Stomach smooth muscle (tissue), 2 donors: ENCODE data around the gene POU2AF1.
"Not testable (repeated sequence)": the region's sequence is repeated elsewhere in the genome, so short reads cannot be mapped to it uniquely, and the experiment has no call there.

Source experiments
- H3K27ac ChIP-seq: one replicate; pipeline ENCODE4 v1.7.0; 2013; ENCODE audit warnings: mild to moderate bottlenecking, low read length, inconsistent platforms
- H3K27me3 ChIP-seq, 2 donors: one replicate each; pipeline ENCODE4 v1.7.0; 2013; ENCODE audit warnings: low read length in 2 of 2; ENCODE audit not compliant: insufficient read depth in 2 of 2, control insufficient read depth in 1 of 2
- H3K36me3 ChIP-seq, 2 donors: one replicate each; pipeline ENCODE4 v1.7.0; 2013; ENCODE audit warnings: low read length in 2 of 2; ENCODE audit not compliant: control insufficient read depth in 2 of 2, insufficient read depth in 2 of 2
- H3K4me1 ChIP-seq: one replicate; pipeline ENCODE4 v1.7.0; 2013; ENCODE audit warnings: low read length; ENCODE audit not compliant: control insufficient read depth, insufficient read depth
- H3K4me3 ChIP-seq, 2 donors: one replicate each; pipeline ENCODE4 v1.7.0; 2013; ENCODE audit warnings: low read length in 2 of 2
- H3K9ac ChIP-seq, 2 donors: one replicate each; pipeline ENCODE4 v1.7.0; 2013; ENCODE audit warnings: low read length in 2 of 2, mild to moderate bottlenecking in 1 of 2
- H3K9me3 ChIP-seq, 2 donors: one replicate each; pipeline ENCODE4 v1.7.0; 2013; ENCODE audit warnings: low read length in 2 of 2; ENCODE audit not compliant: control insufficient read depth in 2 of 2
- donor health status: healthy.
- donor health status: Pancreatic carcinoma.

The POU2AF1 gene

DNA sequence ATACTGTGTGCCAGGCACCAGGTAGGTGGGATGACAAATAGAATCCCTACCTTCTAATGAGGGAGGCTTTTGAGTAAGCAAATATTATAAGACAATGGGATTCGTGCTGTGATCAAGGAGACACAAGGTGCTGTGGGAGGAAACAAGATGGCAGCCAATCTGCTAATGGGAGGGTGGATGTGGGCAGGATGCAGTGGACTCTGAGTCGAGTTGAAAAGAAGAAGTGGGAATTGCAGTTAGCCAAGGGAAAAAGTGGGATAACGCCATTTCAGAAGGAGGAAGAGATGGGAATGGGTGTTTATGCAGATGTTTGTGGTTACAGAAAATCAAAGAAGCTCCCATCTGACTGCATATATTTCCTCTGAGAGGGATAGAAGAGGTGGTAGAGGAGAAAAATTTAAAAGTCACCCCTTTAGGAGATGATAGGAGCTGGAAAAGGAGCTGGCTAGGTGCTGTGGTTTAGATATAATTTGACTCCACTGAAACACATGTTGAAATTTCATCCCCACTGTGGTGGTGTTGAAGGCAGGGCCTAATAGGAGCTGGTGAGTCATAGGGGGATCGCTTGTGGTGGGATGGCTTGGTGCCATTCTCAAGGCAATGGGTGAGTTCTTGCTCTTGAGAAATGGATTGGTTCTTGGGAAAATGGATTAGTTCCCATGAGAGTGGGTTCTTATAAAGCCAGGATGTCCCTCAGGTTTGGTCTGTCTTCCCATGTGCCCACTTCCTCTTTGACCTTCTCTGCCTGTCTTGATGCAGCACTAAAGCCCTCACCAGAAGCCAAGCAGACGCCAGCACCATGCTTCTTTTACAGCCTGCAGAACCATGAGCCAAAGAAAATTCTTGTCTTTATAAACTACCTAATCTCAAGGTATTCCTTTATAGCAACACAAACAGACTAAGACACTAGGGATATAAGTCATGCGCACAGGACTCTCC, 30.0 kb upstream of the POU2AF1 start:
- no peak overlapping the region for H3K27ac ChIP-seq

DNA sequence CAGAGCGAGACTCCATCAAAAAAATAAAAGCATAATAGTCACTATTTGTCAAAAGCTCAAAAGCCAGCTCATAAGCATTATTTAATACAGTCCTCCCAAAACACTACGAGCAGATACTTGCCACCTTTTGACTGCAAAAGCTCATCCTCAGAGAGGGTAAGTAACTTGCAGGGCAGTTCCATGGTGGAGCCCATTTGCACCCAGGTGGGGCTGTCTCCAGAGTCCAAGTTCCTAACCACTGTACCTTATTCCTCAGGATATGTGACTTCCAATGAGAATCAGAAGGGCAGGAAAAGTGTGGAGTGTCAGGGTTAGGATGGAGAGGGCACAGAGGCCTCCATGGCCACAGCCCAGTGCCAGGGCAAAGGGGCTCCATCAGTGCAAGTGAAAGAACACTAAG, 28.6 kb upstream of the POU2AF1 start:
- H3K27ac ChIP-seq, result no peak overlapping the region
- no peak overlapping the region for H3K4me3 ChIP-seq
- no peaks in the 10 kb centered on the region for H3K9me3 ChIP-seq
- H3K9ac ChIP-seq, result no peak overlapping the region
- H3K36me3 ChIP-seq, result no peaks in the 10 kb centered on the region
- H3K4me1 ChIP-seq, result peaks cover 3% of the 10 kb centered on the region
- no peaks in the 10 kb centered on the region for H3K27me3 ChIP-seq

More for the DNA sequence above, 30.0 kb upstream of the POU2AF1 start:
- Histone ChIP-seq H3K27me3 (no peaks in the 10 kb centered on the region), H3K9me3 (no peaks in the 10 kb centered on the region), H3K4me3 (no peak overlapping the region), H3K4me1 (peaks cover 3% of the 10 kb centered on the region), H3K9ac (no peak overlapping the region), H3K36me3 (no peaks in the 10 kb centered on the region)

DNA sequence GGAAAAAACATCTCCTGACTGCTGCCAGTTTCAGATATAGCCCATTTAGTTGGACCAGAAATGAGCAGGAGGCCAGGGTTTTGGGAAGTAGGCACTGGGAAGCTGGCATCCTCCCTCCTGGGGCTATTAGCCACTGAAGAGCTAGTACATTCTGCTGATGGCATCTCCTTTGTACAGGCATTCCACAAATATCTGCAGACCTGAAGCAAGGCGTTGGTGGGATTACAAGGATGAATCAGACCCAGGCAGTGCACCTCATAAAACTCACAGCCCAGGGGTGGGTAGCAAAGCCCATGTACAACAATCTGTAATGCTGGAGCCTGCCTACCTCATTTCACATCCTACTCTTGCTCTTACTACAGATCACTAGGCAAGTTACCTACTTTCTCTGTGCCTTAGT, 27.5 kb upstream of the POU2AF1 start:
- H3K4me3 ChIP-seq, result no peak overlapping the region
- no peaks in the 10 kb centered on the region for H3K36me3 ChIP-seq
- no peaks in the 10 kb centered on the region for H3K9me3 ChIP-seq
- H3K27ac ChIP-seq, result no peak overlapping the region
- H3K9ac ChIP-seq, result no peak overlapping the region
- peaks cover 3% of the 10 kb centered on the region for H3K4me1 ChIP-seq
- no peaks in the 10 kb centered on the region for H3K27me3 ChIP-seq

DNA sequence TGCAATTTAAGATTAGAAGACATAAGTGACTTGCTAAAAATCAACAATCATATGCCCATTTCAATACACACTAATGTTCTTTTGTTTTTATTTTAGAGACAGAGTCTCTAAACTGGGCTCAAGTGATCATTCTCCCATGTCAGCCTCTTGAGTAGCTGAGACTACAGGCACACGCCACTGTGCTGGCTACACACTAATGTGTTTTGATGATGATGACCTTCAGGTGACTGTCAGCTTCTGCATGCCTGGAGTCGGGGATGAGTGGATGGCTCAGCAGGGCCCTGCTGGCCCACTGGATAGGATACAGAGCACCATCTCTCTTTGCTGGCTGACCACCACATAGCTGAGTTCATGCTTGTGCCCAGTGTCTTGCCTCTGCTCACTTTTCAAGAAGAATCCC, 27.0 kb upstream of the POU2AF1 start:
- H3K9me3 ChIP-seq, result no peaks in the 10 kb centered on the region
- peaks cover 3% of the 10 kb centered on the region for H3K4me1 ChIP-seq
- H3K27ac ChIP-seq, result no peak overlapping the region
- no peak overlapping the region for H3K9ac ChIP-seq
- H3K4me3 ChIP-seq, result no peak overlapping the region
- no peaks in the 10 kb centered on the region for H3K27me3 ChIP-seq
- H3K36me3 ChIP-seq, result no peaks in the 10 kb centered on the region

DNA sequence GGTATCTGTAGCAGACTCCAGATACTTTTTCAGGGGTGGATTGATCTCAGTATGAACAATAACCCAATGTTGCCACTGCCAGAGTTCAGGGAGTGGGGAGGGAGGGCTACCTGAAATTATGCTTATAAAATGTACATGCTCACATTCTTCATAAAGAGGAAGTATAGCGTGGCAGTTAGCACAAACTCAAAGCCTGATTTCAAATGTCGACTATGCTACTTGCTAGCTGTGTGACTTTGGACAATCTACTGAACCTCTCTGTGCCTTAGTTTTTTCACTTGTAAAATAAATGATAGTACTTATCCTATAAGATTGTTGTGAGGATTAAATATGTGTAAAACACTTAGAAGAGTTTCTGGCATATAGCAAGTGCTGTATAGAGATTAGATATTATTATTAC, 26.5 kb upstream of the POU2AF1 start:
- no peaks in the 10 kb centered on the region for H3K27me3 ChIP-seq
- peaks cover 3% of the 10 kb centered on the region for H3K4me1 ChIP-seq
- H3K27ac ChIP-seq, result no peak overlapping the region
- H3K4me3 ChIP-seq, result no peak overlapping the region
- no peaks in the 10 kb centered on the region for H3K9me3 ChIP-seq
- H3K36me3 ChIP-seq, result no peaks in the 10 kb centered on the region
- H3K9ac ChIP-seq, result no peak overlapping the region

DNA sequence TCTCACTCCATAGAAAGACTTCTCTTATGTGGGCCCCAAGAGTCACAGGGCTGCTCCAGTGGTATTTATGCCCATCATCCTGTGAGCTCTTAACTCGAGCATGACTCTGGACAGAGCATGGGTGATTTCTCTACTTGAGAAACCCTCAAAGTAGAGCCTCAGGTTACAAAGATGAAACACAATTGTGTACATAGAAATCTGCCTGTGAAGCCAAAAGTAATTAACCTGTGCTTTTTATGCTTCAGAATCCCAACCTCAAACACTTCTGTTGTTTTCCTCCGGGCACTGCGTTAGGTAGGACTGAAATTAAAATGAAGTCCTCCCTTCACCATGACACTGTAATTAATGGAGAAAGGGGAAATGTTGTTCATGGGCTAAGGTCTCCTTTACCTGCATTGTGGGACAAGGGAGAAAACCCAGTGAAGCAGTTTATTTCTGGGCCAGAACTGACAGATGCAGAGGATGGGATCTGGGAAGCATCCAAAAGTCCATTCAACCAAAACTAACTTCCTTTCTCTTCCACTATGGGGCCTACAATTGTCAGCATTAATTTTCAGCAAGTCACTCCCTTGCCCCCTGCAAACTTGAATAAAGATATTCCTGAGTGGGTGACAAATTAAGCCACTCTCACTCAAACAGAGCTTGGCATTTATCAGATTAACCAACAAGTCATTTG, 24.1 kb upstream of the POU2AF1 start:
- H3K36me3 ChIP-seq, result no peaks in the 10 kb centered on the region
- H3K27me3 ChIP-seq, result no peaks in the 10 kb centered on the region
- no peak overlapping the region for H3K4me3 ChIP-seq
- no peaks in the 10 kb centered on the region for H3K9me3 ChIP-seq
- peaks cover 3% of the 10 kb centered on the region for H3K4me1 ChIP-seq
- H3K27ac ChIP-seq, result no peak overlapping the region
- no peak overlapping the region for H3K9ac ChIP-seq

DNA sequence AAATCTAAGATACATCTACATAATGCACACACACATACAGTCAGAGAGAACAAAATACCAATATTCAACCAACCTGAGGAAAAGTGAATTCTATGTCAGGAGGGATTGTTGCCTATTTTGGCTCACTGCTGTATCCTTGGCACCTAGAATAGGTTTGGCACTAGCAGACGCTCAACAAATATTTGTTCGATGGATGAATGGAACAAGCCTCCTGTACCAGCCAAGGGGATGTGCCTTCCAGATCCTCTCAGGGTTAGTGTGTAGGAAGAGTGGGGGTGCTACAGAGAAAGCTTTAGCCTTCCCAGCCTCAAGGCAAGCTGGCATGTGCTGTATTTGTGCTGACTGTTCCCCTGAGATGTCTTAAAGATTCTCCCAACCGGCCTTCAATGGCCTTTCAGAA, 23.3 kb upstream of the POU2AF1 start:
- H3K9ac ChIP-seq, result no peak overlapping the region
- H3K4me1 ChIP-seq, result peaks cover 3% of the 10 kb centered on the region
- no peak overlapping the region for H3K4me3 ChIP-seq
- H3K27me3 ChIP-seq, result no peaks in the 10 kb centered on the region
- no peak overlapping the region for H3K27ac ChIP-seq
- no peaks in the 10 kb centered on the region for H3K36me3 ChIP-seq
- no peaks in the 10 kb centered on the region for H3K9me3 ChIP-seq

DNA sequence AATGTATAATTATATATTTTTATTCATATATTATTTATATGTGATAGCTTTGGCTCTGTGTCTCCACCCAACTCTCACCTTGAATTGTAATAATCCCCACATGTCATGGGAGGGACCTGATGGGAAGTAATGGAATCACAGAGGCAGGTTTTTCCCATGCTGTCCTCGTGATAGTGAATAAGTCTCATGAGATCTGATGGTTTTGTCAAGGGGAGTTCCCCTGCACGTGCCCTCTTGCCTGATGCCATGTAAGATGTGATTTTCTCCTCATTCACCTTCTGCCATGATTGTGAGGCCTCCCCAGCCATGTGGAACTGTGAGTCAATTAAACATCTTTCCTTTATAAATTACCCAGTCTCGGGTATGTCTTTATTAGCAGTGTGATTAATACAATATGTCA, 22.9 kb upstream of the POU2AF1 start:
- not testable (repeated sequence) for H3K36me3 ChIP-seq, H3K4me1 ChIP-seq, H3K4me3 ChIP-seq, H3K27me3 ChIP-seq, H3K27ac ChIP-seq, H3K9ac ChIP-seq, H3K9me3 ChIP-seq

DNA sequence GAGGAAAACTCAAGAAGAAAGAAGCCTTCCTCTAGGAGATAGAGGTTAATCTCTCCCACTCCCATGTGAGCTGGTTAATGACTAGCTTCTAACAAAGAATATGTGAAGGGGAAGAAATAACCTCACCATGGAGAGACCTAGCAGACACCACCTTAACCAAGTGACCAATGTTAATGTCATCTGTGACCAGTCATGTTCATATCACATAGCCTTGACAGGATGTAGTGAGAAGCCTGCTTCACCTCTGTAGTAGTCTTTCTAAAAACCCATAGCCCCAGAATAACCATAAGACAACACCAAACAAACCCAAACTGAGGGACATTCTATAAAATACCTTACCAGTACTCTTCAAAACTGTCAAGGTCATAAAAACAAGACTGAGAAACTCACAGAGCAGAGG, 21.5 kb upstream of the POU2AF1 start:
- no peaks in the 10 kb centered on the region for H3K4me1 ChIP-seq

DNA sequence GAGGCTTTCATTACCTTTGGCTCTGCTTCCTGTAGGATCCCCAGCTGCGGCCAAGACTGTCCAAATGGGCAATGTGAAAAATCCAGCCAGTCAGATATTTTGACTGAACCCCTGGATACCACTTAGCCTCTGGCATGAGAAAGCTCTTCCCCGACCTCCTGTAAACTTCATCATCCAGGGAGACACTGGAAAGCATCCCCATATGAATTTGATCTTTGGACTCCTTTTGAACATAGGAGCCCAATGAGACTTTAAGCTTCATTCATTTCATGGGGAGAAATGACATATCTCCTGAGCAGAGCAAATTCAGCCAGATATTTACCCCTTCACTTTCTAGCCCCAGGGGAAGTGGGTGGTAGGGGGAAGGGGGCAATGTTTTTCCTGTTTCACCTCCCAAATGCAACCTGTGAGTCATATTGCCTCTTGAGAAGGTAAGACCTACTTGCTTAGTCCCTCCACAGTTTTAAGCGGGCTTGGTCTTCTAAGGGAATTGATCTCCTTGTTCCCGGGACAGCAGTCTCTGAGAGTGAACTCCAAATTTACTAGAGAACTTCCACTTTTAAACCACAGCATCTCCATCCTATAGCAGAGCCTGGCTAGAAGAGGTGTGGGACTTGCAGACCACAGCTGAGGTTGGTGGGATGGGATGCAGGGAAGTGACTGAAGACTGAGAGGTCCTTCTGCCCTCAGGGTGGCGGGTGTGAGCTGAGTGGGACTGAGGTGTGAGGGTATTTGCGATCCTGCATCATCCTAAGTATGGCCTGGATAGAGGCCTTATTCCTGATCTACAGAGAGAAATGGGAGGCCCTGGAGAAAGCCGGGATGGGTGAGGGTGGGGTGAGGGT, 20.3 kb upstream of the POU2AF1 start:
- Histone ChIP-seq H3K27me3 (no peaks in the 10 kb centered on the region), H3K4me3 (no peak overlapping the region), H3K27ac (no peak overlapping the region), H3K9me3 (no peaks in the 10 kb centered on the region), H3K9ac (no peak overlapping the region), H3K4me1 (no peaks in the 10 kb centered on the region), H3K36me3 (no peaks in the 10 kb centered on the region)

More for the DNA sequence above, 21.5 kb upstream of the POU2AF1 start:
- Histone ChIP-seq H3K36me3 (no peaks in the 10 kb centered on the region), H3K4me3 (no peak overlapping the region), H3K9me3 (no peaks in the 10 kb centered on the region), H3K27ac (no peak overlapping the region), H3K9ac (no peak overlapping the region), H3K27me3 (no peaks in the 10 kb centered on the region)
